Upper lobe of right lung (tissue), 1 donor: ENCODE data around the gene DHFR2. TPM values are rescaled to one million over a fixed set of nuclear protein-coding genes. Genes with fewer than 3 reads are reported as not detected.
A peak's percentile ranks its signal among the peaks of the same experiment; 100 is the strongest.

Experiments
- ATAC-seq: fragments of 200-7000 bp; cut with Tn5 transposase; one replicate; pipeline ENCODE4 v1.9.1; 2020; ENCODE audit warnings: mild to moderate bottlenecking, moderate library complexity
- DNase-seq: peaks from one replicate; pipeline ENCODE4 v3.0.0-alpha.2; 2020
- H3K27ac ChIP-seq: fragments of 200-600 bp; one replicate; pipeline ENCODE4 v1.8.0; 2022
- H3K27me3 ChIP-seq: fragments of 200-600 bp; one replicate; pipeline ENCODE4 v1.8.0; 2022; ENCODE audit warnings: mild to moderate bottlenecking
- H3K36me3 ChIP-seq: fragments of 200-600 bp; one replicate; pipeline ENCODE4 v1.8.0; 2022
- H3K4me1 ChIP-seq: fragments of 200-600 bp; one replicate; pipeline ENCODE4 v1.8.0; 2022
- H3K4me3 ChIP-seq: fragments of 200-600 bp; one replicate; pipeline ENCODE4 v1.8.0; 2022; ENCODE audit warnings: mild to moderate bottlenecking
- H3K9me3 ChIP-seq: fragments of 200-600 bp; one replicate; pipeline ENCODE4 v1.8.0; 2022
- CTCF ChIP-seq: fragments of 200-600 bp; IDR thresholded peaks from one replicate; pipeline ENCODE4 v1.8.0; 2022; ENCODE audit warnings: antibody characterized with exemption
- intact Hi-C: fragments of 100-400 bp; cut with DNase I; formaldehyde crosslinking; loops from one replicate; pipeline ENCODE4 v1.11.0; 2022
- total RNA-seq: library from RNA; stranded (reverse); fragmentation: NEBNext Ultra II Directional; extraction: Animal tissue kit (Norgen Biotek cat#: 25700); gene quantifications from one replicate; pipeline ENCODE4 v1.2.1, GENCODE V29; 2021
- donor health status: DM: no; HTN: yes; CAD: no; lungs with severe emphysema.

DHFR2 gene
- total RNA-seq, 1 donor from 2014 or later, result 8.1 TPM

DNA sequence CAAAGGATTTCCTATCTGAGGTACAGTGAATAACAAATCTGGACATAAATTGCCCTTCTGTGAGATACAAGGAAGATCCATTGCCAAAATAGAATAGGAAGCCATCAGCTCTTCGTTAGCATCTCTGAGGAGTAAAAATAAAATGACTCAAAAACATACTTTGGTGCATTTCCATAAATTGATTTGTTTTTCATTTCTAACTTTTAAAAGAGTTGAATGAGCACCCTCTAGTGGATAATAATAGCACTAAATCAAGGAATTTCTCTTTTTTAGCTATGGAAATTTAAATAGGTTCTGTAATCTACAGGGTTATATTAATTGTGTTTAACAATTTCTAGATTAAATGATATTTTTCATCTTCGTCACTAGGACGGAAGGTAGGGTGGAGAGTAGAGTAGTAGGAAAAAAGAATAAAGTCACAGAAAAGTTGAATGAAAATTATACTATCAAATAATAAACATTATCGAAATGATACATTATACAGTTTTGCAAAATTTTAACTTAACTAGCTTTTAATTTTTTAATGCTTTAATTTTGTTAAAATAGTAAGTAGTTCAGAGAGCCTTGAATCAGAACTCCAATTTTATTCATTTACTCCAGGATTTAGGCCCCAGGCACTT is 6.6 kb upstream of the DHFR2 start:
- Histone ChIP-seq H3K36me3 (peaks cover 19% of the 10 kb centered on the region), H3K4me1 (peaks cover 16% of the 10 kb centered on the region), H3K4me3 (no peak overlapping the region), H3K27ac (no peak overlapping the region), H3K9me3 (no peaks in the 10 kb centered on the region), H3K27me3 (no peaks in the 10 kb centered on the region)
- peak; percentile 72 for TF ChIP-seq CTCF
- ATAC-seq (no peak), DNase-seq (no peak)
- intact Hi-C loops, result loop anchor here (10.0 kb wide), 1 partner anchor 65 kb away; no protein-coding TSS in a partner anchor

- TF ChIP-seq CTCF, result no peak
- intact Hi-C loops, result loop anchor here (10.0 kb wide), 1 partner anchor 62 kb away; no protein-coding TSS in a partner anchor
- peaks cover 26% of the 10 kb centered on the region for H3K4me1 ChIP-seq
These were observed 4.1 kb upstream of the DHFR2 start for GRCh38 chr3:94066506-94067500.

GRCh38 chr3:94065819-94066480 is 3.2 kb upstream of the DHFR2 start:
- DNase-seq (no peak), ATAC-seq (no peak)
- H3K9me3 ChIP-seq, result no peaks in the 10 kb centered on the region
- intact Hi-C loops, result loop anchor here (10.0 kb wide), 1 partner anchor 61 kb away; no protein-coding TSS in a partner anchor
- H3K4me1 ChIP-seq, result peaks cover 28% of the 10 kb centered on the region
- H3K36me3 ChIP-seq, result peaks cover 10% of the 10 kb centered on the region
- no peak overlapping the region for H3K4me3 ChIP-seq
- no peak for TF ChIP-seq CTCF
- H3K27me3 ChIP-seq, result no peaks in the 10 kb centered on the region
- H3K27ac ChIP-seq, result no peak overlapping the region

More at GRCh38 chr3:94066506-94067500, 4.1 kb upstream of the DHFR2 start:
- Histone ChIP-seq H3K27ac (no peak overlapping the region), H3K36me3 (peaks cover 16% of the 10 kb centered on the region), H3K4me3 (no peak overlapping the region), H3K9me3 (no peaks in the 10 kb centered on the region), H3K27me3 (no peaks in the 10 kb centered on the region)
- ATAC-seq (no peak), DNase-seq (no peak)

DNA sequence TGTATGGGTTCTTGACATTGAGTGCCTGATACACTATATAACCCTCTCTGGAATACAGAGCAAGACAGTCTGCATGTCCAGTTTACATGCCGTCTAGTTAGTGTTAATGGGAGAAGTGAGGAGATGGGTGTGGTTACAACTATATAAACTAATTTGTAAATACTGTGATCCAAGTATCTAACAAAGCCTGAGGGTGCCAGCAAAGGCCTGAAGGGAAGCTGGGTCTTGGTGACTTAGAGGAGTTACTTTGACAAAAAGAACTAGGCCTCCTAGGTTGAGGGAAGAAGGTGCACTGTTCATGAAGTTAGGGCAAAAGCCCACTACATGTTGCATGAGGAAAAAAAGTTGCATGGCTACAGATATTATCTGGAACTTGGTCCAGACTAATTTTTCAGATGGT is 2.4 kb upstream of the DHFR2 start:
- ATAC-seq (no peak), DNase-seq (no peak)
- no peak for TF ChIP-seq CTCF
- Histone ChIP-seq H3K27ac (no peak overlapping the region), H3K36me3 (peaks cover 7% of the 10 kb centered on the region), H3K9me3 (no peaks in the 10 kb centered on the region), H3K4me1 (peaks cover 28% of the 10 kb centered on the region), H3K4me3 (no peak overlapping the region), H3K27me3 (no peaks in the 10 kb centered on the region)
- intact Hi-C loops, result loop anchor here (10.0 kb wide), 1 partner anchor 60 kb away; no protein-coding TSS in a partner anchor

DNA sequence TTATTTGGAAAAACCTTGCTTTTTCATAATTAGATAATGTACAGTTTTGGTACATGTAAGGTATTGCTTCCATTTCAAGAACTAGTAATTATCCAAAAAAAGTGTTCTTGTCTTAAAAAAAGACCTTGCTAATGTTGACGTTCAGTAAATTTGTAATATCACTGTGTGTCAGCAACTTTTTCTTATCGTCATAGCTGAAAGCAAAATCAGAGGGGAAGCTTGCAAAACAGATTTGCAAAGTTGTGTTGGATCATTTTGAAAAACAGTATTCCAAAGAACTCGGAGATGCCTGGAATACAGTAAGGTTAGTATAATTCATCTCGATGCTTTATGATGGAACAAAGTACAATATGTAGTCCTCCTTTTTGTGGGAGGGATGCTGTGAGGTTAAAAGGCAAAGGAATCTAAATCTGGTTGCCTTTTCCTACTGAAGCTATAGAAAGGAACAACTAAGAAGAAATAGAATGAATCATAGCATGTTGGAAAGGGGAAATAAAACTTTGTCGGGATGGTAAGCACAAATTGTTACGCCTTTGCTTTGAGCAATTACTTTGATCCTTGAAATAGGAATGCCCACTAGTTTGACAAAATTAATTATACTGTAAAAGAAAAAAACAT is 1.6 kb upstream of the DHFR2 start:
- no peaks in the 10 kb centered on the region for H3K9me3 ChIP-seq
- no peak for DNase-seq
- peak overlapping the region; percentile 82 for H3K4me3 ChIP-seq
- peaks cover 28% of the 10 kb centered on the region for H3K4me1 ChIP-seq
- TF ChIP-seq CTCF, result no peak
- peaks cover 7% of the 10 kb centered on the region for H3K36me3 ChIP-seq
- H3K27me3 ChIP-seq, result no peaks in the 10 kb centered on the region
- H3K27ac ChIP-seq, result no peak overlapping the region
- ATAC-seq, result no peak
- intact Hi-C loops, result loop anchor here (10.0 kb wide), 1 partner anchor 60 kb away; no protein-coding TSS in a partner anchor
